Ovary (tissue), 3 donors: ENCODE results near the gene DHRS2.

ENCODE experiments used
- CTCF ChIP-seq, 3 donors: fragments of 450-650 bp in 2 of 3; fragments of 200-600 bp in 1 of 3; IDR thresholded peaks; one replicate each; pipeline versions ENCODE4 v1.5.1 to v1.8.0; 2016 to 2022; ENCODE audit warnings: antibody characterized with exemption in 3 of 3, mild to moderate bottlenecking in 1 of 3
- EP300 ChIP-seq: sonication (generic); formaldehyde crosslinking; IDR thresholded peaks from one replicate; pipeline ENCODE4 v1.6.1; 2017; ENCODE audit warnings: antibody characterized with exemption
- POLR2A ChIP-seq: fragments of 450-650 bp; IDR thresholded peaks from one replicate; pipeline ENCODE4 v1.6.1; 2017; ENCODE audit warnings: antibody characterized with exemption, mild to moderate bottlenecking, moderate library complexity
- donor health status: DM: no; HTN: no; CAD: no.

DNA sequence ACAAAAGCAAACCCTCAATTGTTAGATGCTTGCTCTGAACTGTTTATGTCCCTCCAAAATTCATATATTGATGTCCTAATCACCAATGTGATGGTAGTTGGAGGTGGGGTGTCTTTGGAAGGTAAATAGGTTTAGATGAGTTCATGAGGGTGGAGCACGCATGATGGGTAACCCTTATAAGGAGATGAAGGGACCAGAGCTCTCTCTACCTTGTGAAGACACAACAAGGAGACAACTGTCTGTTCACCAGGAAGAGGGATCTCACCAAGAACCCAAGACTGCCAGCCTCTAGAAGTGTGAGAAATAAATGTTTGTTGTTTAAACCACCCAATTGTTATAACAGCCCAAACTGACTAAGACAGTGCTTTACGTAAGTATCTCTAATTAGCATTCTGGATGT lies 27.0 kb downstream of the DHRS2 start:
- TF ChIP-seq CTCF (IDR thresholded peaks at IDR 0.05) (no peak), POLR2A (no peak), EP300 (no peak)
